DMS79 treated with DMSO at 0.1 percent for 48 hours (cell line): ENCODE measurements around the gene CCDC178.
A peak's percentile ranks its signal among the peaks of the same experiment; 100 is the strongest.
"Not testable (repeated sequence)": the region's sequence is repeated elsewhere in the genome, so short reads cannot be mapped to it uniquely, and the experiment has no call there.

ENCODE experiments used
- DNase-seq: peaks from one replicate; lab custom pipeline; 2025; lab: John Stamatoyannopoulos, UW

Gene CCDC178

DNA sequence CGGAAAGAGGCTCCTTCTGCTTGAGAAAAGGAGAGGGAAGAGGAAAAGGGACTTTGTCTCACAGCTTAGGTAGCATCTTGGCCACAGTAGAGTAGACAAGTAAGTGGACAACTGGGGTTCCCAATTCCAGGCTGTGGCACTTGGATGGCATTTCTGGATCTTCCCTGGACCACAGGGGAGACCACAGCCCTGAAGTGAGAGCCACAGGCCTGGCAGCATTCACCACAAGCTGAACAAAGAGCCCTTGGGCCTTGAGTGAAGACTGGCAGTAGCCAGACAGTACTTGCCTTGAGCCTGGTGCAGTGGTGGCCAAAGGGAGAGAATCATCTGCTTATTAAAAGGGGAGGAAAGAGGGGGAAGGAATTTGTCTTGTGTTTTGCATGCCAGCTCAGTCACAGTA is 441.6 kb downstream of the CCDC178 start:
- DNase-seq, result no peak

DNA sequence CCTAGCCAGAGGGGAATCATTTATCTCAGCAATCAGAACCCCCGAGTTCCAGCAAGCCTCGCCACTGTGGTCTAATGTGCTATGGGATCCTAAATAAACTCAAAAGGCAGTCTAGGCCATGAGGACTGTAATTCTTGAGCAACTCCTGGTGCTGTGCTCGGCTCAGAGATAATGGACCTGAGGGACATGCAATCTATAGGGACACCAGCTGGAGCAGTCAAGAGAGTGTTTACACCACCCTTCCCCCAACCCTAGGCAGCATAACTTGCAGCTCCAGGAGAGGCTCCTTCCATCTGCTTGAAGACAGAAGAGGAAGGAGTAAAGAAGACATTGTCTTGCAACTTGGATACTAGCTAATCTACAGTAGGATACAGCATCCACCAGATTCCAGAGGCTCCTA is 442.2 kb downstream of the CCDC178 start:
- DNase-seq, result no peak

DNA sequence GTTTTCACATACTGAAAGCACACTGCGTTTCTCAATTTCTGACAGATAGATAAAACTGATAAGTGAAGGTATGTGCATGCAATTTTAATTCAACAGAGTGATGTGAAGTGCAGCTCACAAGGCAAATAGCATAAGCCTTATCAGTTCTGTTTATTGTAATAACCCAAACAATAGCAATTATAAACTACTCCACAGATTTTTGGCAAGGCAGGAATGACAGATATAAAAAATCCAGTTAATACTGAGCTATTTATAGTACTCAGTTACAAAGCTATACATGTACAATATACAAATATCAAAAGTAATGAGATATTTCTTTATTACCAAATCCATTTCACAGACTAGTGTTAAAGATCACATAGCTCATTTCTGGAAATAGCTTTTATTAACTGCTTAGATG is 456.8 kb downstream of the CCDC178 start:
- no peak for DNase-seq

DNA sequence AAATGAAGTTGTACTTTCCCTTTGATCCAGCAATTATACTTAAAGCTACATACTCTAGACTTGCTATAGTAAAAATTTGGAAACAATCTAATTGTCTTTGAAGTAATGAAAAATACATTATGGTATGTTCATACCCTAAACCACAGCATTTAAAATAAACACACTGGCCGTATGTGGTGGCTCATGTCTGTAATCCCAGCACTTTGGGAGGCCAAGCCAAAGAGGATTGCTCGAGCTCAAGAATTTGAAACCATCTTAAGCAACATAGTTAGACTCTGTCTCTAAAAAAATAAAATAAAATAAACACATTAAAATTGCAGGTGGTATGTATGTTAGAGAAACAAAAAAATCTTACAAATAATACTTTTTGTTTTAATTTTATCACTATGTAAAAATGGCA is 459.6 kb downstream of the CCDC178 start:
- DNase-seq, result no peak

- DNase-seq, result no peak
Measured at GRCh38 chr18:32975501-32975900, 465.0 kb downstream of the CCDC178 start.

DNA sequence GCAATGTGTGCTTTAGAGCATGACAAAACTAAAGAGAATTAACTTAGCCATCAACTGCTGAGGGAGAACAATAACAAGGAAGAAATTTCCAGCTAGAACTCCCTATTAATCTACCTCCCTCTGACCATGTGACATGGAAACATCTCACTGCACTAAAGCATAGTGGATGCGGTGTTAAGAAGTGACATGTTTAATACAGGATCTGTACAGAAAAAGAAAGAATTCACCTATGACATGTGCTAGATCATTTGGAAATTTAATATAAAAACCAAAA is 465.4 kb downstream of the CCDC178 start:
- no peak for DNase-seq

DNA sequence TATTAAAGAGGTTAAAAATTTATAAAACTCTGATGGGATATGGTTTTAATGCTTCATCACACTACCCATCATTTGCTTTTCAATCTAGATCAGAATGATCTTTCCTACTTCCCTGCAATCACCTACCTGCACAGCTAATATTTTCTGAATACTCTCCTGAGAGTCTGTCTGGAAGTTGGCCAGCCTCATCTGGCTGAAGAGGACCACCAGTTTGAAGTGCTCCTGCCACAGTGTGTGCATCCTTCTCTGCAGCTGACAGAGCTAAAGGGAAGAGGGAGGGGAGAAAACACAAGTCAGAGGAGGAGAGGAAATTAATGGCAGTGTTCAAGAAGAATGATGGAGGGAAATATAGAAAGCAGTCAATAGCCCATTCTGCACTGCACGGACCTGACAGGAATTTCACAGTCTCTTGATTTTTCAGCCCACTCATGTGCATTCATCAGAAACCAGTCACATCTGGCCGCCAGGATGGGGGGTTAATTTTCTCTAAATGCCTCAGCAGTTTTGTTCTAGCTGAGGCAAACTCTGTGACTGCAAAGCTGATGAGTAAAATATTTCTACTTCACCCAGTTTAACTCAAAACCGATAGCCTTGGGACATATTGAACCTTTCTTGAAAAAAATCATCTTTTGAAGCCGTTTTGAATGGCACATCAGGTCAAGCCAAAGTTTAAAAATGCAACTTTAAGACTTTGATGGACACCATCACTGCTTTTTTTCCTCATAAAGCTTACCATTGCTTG is 465.9 kb downstream of the CCDC178 start:
- DNase-seq, result peak; percentile 79

DNA sequence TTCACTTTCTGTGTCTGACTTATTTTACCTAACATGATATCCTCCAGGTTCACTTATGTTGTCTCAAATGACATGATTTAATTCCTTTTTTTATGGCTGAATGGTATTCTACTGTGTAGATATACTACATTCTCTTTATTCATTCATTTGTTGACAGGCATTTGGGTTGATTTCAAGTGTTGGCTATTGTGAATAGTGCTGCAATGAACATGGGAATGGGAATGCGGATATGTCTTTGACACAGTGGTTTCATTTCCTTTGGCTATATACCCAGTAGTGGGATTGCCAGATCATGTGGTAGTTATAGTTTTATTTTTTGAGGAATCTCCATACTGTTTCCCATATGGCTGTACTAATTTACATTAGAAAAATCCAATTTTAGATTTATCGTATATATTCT is 472.3 kb downstream of the CCDC178 start:
- no peak for DNase-seq

DNA sequence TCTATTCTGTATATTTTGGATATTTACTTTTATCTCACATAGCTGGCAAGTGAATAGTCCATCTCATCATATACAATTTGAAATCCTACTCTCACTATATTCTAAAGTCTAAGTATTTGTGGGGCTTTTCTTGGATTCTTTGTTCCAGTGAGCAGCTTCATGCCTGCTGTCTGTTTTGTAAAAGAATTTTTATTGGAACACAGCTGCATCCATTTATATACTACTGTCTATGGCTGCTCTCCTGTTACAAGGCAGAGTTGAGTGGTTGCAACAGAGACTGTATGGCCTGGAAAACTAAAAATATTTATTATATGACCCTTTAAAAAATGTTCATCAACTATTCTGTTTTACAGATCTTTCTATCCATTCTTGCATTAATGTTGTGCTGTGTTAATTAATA is 474.4 kb downstream of the CCDC178 start:
- DNase-seq, result no peak

- DNase-seq, result no peak
Measured at GRCh38 chr18:32961538-32961937, 479.0 kb downstream of the CCDC178 start.

DNA sequence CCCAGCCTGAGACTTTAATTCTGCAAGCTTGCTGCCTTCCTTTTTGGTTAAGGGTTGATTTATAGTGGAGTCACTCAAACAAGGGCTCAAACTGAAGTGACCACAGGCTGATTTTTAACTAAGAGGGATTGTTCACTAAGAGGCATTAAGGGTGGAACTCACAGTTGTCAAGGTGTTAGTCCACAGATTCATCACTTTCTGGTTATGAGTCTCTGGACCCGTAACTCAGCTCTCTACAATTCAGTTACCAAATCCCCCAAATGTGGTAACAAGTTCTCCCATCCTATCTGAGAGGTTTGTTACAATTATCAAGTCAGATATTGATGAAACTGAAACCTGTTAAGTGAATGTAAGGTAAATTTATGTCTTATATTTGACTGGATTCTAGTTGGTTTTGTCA is 481.8 kb downstream of the CCDC178 start:
- no peak for DNase-seq

GRCh38 chr18:32956591-32957315 is 483.8 kb downstream of the CCDC178 start:
- no peak for DNase-seq

DNA sequence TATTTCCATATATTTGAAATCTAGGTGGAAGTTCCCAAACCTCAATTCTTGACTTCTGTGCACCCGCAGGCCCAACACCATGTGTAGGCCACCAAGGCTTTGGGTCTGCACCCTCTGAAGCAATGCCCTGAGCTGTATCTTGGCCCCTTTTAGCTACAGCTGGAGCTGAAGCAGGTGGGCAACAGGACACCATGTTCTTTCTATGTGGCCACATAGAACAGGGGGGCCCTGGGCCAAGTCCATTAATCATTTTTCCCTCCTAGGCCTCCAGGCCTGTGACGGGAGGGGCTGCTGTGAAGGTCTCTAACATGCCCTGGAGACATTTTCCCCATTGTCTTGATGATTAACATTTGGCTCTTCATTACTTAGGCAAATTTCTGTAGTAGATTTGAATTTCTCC is 488.2 kb downstream of the CCDC178 start:
- not testable (repeated sequence) for DNase-seq

DNA sequence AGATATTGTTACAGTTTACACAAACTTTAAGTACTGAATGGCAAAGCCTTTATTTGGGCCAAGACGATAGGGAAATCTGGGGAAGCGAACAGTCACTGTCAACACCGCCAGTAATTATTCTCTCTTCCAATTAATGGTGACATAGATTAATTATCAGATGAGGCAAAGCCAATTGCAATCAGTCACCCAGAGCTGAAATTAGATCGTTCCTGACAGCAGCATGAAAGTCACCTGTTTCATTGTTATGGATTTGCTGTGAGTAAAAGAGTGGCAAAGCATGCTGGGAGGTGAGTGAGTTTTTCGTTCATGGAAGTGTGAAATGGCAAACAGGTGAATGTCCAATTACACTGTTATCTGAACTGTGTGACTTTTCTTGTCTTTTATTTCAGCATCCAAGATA is 502.9 kb downstream of the CCDC178 start:
- no peak for DNase-seq

DNA sequence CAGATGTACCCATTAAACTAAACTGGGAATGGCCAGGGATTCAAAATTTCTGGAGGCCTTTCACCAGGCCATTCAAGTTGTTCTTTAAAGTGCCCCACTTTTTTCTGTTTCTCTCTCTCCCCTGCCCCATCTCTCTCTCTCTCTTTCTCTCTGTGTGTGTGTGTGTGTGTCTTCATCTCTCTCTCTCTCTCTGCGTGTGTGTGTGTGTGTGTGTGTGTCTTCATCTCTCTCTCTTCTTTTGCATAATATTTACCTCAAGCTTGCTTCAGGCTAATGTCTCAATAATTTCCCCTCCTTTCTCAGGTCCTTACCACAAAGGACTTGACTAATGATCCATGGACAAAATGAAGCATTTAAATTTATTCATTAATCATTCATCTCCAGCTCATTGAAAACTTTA is 503.5 kb downstream of the CCDC178 start:
- DNase-seq, result no peak

- DNase-seq, result no peak
Measured at GRCh38 chr18:32934201-32934600, 506.3 kb downstream of the CCDC178 start.

- no peak for DNase-seq
Measured at GRCh38 chr18:32930695-32931301, 509.7 kb downstream of the CCDC178 start.

DNA sequence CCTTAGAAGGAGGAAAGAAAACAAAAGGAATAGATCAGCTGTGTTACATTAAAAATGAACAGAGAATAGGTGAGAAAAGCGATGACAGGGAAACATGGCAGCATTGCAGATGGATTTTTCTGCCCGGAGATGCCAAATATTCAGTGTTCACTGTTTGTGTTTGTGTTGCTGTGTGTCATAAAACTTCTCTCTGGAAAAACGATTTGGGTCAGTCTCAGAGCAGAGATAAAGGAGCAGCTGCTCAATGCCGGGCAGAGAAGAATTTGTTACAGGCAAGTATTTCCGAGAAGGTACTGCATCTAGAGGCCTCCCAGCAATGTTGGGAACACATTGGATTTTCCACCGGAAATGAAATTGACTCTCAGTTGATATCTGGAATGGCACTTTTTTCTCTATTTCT is 511.3 kb downstream of the CCDC178 start:
- no peak for DNase-seq

DNA sequence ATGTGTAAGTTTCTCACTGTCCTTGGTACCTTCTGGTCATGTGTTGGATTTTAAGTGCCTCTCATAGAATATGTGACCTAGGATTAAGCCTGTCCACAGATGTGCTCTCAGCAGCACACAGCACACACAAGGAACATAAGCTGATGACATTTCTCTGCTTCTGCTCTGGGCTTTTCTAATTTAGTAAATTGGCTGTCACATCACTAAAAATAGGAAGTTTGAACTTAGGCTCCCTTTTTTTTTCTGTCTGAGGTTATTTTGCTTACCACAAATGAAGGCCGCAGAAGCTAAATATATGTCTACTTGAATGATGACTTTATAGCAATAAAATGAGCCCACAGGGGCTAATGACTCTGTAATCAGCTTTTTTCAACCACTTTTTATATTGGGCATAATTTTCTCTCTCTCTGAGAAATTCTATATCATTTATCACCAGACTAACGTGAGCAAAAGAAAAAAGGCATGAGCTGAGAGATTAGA is 517.5 kb downstream of the CCDC178 start:
- DNase-seq, result no peak

- no peak for DNase-seq
Measured at GRCh38 chr18:32920796-32921787, 519.4 kb downstream of the CCDC178 start.

DNA sequence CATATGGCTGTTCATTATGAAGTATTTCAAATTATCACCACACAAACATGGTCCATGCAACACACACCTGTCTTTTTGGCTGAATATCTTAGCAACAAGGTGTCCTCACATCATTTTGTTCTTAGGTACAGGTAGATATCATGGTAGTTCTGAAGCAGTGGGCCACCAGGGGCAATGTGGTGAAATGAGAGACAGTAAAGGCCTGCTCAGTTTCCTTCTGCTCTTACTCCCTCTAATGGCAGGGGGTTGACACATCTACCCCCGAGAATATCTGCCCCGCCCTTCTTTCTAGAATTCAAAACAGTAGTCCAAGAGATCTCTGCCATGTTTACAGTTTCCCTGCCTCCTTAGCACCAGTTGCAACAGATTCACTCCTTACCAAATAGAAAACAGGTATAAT is 520.7 kb downstream of the CCDC178 start:
- DNase-seq, result no peak

- DNase-seq, result no peak
Measured at GRCh38 chr18:32918692-32919250, 521.8 kb downstream of the CCDC178 start.
